B cell (primary cell): ENCODE data around the gene COL6A1.

Source experiments
- EZH2 ChIP-seq: IDR thresholded peaks from 2 replicates; pipeline ENCODE4 v1.6.1; 2012; ENCODE audit warnings: borderline replicate concordance, low read depth, mild to moderate bottlenecking, moderate library complexity, low read length; ENCODE audit not compliant: insufficient read depth, poor library complexity, severe bottlenecking
- TF ChIP-seq, protein P1 (sequence below): fragments of 200-600 bp; IDR thresholded peaks from one replicate; pipeline ENCODE4 v1.8.0; 2022; ENCODE audit warnings: antibody characterized with exemption, mild to moderate bottlenecking

DNA sequence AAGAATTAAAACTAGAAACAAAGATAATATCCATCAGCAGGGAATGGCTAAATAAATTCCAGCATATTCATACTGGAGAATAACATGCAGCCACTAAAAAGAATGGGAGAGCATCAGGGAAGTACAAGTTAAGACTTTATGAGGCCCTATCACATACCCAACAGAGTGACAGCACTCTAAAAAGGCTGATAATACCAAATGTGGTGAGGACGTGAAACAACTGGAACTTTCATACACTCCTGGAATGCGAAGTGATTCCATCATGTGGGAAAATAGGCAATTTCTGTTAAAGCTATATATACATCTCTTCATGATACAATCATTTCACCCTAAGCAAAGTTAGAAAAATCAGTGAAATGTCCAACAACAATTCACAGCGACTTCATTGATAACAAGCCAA, 42.6 kb downstream of the COL6A1 start:
- TF ChIP-seq, protein P1, sequence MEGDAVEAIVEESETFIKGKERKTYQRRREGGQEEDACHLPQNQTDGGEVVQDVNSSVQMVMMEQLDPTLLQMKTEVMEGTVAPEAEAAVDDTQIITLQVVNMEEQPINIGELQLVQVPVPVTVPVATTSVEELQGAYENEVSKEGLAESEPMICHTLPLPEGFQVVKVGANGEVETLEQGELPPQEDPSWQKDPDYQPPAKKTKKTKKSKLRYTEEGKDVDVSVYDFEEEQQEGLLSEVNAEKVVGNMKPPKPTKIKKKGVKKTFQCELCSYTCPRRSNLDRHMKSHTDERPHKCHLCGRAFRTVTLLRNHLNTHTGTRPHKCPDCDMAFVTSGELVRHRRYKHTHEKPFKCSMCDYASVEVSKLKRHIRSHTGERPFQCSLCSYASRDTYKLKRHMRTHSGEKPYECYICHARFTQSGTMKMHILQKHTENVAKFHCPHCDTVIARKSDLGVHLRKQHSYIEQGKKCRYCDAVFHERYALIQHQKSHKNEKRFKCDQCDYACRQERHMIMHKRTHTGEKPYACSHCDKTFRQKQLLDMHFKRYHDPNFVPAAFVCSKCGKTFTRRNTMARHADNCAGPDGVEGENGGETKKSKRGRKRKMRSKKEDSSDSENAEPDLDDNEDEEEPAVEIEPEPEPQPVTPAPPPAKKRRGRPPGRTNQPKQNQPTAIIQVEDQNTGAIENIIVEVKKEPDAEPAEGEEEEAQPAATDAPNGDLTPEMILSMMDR, result no peak
- TF ChIP-seq EZH2, result no peak
